ENCODE data around the gene INHA.

Gene INHA

DNA sequence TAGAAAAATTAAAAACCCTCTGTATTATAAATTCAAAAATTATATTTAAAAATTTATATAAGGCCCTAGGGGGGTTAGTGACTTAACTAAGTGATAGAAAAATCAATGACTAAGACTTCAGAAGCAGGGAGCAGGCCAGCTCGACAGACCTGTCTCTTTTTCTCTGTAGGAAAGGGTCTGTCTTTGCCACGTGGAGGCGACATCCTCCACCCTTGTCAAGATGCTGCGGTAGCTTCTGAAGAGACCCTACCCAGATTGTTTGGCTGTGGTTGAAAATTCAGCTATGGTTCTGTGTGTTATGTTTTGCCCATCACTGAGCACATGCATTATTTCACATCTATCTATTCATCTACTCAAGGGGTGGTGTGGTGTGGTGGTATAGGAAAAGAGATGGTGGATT, 47.1 kb downstream of the INHA start:
- no peak overlapping the region for H3K27ac ChIP-seq
- DNase-seq = no peak
- H3K9me3 ChIP-seq = no peaks in the 10 kb centered on the region
- H3K4me1 ChIP-seq = no peaks in the 10 kb centered on the region
- TF ChIP-seq, protein P1, sequence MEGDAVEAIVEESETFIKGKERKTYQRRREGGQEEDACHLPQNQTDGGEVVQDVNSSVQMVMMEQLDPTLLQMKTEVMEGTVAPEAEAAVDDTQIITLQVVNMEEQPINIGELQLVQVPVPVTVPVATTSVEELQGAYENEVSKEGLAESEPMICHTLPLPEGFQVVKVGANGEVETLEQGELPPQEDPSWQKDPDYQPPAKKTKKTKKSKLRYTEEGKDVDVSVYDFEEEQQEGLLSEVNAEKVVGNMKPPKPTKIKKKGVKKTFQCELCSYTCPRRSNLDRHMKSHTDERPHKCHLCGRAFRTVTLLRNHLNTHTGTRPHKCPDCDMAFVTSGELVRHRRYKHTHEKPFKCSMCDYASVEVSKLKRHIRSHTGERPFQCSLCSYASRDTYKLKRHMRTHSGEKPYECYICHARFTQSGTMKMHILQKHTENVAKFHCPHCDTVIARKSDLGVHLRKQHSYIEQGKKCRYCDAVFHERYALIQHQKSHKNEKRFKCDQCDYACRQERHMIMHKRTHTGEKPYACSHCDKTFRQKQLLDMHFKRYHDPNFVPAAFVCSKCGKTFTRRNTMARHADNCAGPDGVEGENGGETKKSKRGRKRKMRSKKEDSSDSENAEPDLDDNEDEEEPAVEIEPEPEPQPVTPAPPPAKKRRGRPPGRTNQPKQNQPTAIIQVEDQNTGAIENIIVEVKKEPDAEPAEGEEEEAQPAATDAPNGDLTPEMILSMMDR (IDR thresholded peaks at IDR 0.05) = no peak
- H3K4me3 ChIP-seq = no peak overlapping the region
- peaks cover 14 to 25% (median 22%) of the 10 kb centered on the region in 3 donors for H3K36me3 ChIP-seq
- no peaks in the 10 kb centered on the region for H3K27me3 ChIP-seq
- intact Hi-C loops (cut with DNase I; ENCODE audit: low total_unique reads) = no loop called here

DNA sequence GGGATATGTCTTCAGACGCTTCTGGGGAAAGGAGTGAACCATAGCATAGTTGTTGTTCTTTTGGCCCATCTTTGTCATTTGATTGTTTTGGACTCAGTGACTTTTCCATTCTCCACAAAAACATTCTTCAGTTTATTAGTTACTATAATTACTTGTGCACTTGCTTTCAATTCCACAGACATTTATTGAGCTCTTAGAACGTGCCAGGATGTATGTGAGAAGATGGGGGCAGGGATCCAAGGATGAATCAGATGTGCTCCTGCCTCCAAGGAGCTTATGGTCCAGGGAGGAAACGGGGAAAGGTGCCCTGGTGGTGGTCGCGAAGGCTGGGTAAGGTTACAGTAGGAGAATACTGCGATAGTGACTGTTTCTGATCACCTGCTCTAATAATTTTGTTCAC, 48.4 kb downstream of the INHA start:
- H3K4me3 ChIP-seq = no peak overlapping the region
- no peak overlapping the region for H3K27ac ChIP-seq
- no peaks in the 10 kb centered on the region for H3K27me3 ChIP-seq
- intact Hi-C loops (cut with DNase I; ENCODE audit: low total_unique reads) = no loop called here
- H3K36me3 ChIP-seq = peaks cover 5 to 12% (median 9%) of the 10 kb centered on the region in 3 donors
- TF ChIP-seq, protein P1 (IDR thresholded peaks at IDR 0.05) = no peak
- no peaks in the 10 kb centered on the region for H3K4me1 ChIP-seq
- no peaks in the 10 kb centered on the region for H3K9me3 ChIP-seq
- DNase-seq = no peak

DNA sequence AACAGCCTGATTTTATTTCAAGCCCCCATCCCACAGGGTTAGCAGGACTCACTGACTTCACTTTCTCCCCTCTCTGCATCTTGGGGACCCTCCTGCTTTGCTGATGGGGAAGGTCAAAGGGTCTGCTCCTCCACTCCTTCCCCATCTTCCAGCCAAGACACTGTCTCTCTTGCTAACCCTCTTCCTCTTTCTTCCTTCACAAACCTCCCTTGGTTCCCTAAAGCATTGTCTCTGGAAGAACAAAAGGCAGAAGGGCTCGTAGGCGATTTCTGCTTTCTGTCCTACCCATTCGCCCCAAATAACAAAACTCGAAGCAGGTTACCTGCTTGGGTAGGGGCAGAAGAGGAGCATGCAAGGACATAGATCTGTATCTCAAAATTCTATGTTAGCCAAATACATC, 49.8 kb downstream of the INHA start:
- TF ChIP-seq, protein P1 (IDR thresholded peaks at IDR 0.05) = no peak
- Histone ChIP-seq H3K4me3 (no peak overlapping the region), H3K9me3 (no peaks in the 10 kb centered on the region), H3K27ac (no peak overlapping the region), H3K36me3 (no peaks in the 10 kb centered on the region), H3K27me3 (no peaks in the 10 kb centered on the region), H3K4me1 (peaks cover 0 to 1% (median under 1%) of the 10 kb centered on the region in 4 donors)
- intact Hi-C loops (cut with DNase I; ENCODE audit: low total_unique reads) = no loop called here
- no peak for DNase-seq

DNA sequence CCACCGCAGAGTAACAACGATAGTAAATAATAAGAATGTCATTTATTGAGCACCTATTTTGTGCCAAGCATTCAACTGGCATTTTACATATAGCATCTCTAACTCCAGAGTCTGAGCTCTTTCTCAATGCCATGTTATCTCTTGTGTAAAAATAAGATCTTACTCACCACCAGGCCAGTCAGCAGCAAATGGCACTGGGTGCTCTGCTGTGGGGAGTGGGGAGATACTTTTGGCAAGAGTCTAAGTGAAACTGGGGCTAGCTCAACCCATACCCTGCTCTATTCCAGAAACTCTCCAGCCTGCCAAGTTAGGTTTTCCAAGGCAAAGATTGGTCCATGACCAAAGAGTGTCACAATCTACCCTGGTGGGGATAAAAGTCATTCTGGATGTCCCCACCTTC, 50.4 kb downstream of the INHA start:
- H3K27me3 ChIP-seq = peaks cover 0 to 2% of the 10 kb centered on the region in 2 donors
- peaks cover 0 to 5% (median 2%) of the 10 kb centered on the region in 4 donors for H3K4me1 ChIP-seq
- DNase-seq = no peak
- H3K9me3 ChIP-seq = no peaks in the 10 kb centered on the region
- intact Hi-C loops (cut with DNase I; ENCODE audit: low total_unique reads) = no loop called here
- H3K4me3 ChIP-seq = no peak overlapping the region
- no peaks in the 10 kb centered on the region for H3K36me3 ChIP-seq
- TF ChIP-seq, protein P1 (IDR thresholded peaks at IDR 0.05) = no peak
- no peak overlapping the region for H3K27ac ChIP-seq

DNA sequence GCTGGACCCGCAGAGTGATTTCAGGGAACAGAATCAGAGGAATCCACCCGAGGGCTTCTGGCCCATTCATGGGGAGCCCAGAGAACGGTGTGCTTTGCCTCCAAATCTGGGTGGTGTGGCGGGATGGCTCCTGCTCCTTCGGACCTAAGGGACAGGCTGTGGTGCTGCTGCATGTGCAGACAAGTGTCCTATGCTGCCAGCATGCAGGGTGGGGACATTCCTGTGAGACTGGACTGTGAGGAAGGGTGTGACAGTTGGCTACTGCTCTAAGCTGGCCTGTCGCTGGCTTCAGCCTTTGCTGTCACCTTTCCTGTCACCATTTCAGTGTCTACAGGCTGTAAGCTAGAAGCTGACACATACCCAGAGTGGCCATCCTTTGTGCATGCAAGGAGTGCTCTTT, 52.5 kb downstream of the INHA start:
- TF ChIP-seq, protein P1 (IDR thresholded peaks at IDR 0.05) = no peak
- intact Hi-C loops (cut with DNase I; ENCODE audit: low total_unique reads) = no loop called here
- Histone ChIP-seq H3K27ac (no peak overlapping the region), H3K27me3 (peaks cover 0 to 17% of the 10 kb centered on the region in 2 donors), H3K4me1 (peaks cover 0 to 11% (median 10%) of the 10 kb centered on the region in 4 donors), H3K4me3 (no peak overlapping the region), H3K9me3 (no peaks in the 10 kb centered on the region), H3K36me3 (no peaks in the 10 kb centered on the region)
- DNase-seq = no peak

DNA sequence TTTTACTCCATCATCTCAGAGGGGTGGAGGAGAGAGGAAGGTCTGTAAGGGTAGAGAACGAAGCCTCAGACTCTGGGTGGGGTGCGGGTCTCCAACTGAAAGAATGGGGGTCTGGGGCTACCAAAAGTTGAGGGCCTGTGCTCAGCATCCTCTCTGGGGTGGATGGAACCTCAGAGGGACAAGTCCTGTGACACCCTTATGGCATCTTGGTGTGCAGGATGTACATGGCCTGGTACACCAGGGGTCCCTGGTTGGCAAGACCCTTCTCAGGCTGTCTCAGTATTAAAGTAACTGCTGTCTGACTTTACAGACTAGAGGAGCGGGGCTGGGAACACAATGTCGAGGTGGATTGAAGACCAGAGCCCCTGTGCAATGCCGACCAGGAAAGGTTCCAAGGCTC, 53.1 kb downstream of the INHA start:
- no peak for DNase-seq
- Histone ChIP-seq H3K4me1 (peaks cover 0 to 11% (median 10%) of the 10 kb centered on the region in 4 donors), H3K27ac (no peak overlapping the region), H3K9me3 (no peaks in the 10 kb centered on the region), H3K27me3 (peaks cover 0 to 17% of the 10 kb centered on the region in 2 donors), H3K36me3 (no peaks in the 10 kb centered on the region), H3K4me3 (no peak overlapping the region)
- TF ChIP-seq, protein P1 (IDR thresholded peaks at IDR 0.05) = no peak
- intact Hi-C loops (cut with DNase I; ENCODE audit: low total_unique reads) = no loop called here
